ACC112 (cell line): ENCODE results near the gene PDLIM5.

Experiments
- H2AFZ ChIP-seq: fragments of 200-600 bp; sonication (generic); one replicate; pipeline ENCODE4 v1.6.0; 2017; ENCODE audit warnings: antibody characterized with exemption, low read length; ENCODE audit not compliant: unreplicated experiment
- H3K27ac ChIP-seq: fragments of 200-600 bp; sonication (generic); 2 replicates; pipeline ENCODE4 v1.5.1; 2014; ENCODE audit warnings: low read depth, mild to moderate bottlenecking, antibody characterized with exemption, low read length, moderate library complexity
- H3K27me3 ChIP-seq: fragments of 200-600 bp; sonication (generic); 2 replicates; pipeline ENCODE4 v1.6.1; 2014; ENCODE audit warnings: mild to moderate bottlenecking, antibody characterized with exemption, low read length, moderate library complexity, mixed read lengths; ENCODE audit not compliant: insufficient read depth
- H3K36me3 ChIP-seq: fragments of 200-600 bp; sonication (generic); 2 replicates; pipeline ENCODE4 v1.6.1; 2016; ENCODE audit warnings: mild to moderate bottlenecking, antibody characterized with exemption, low read length, moderate library complexity, mixed read lengths; ENCODE audit not compliant: insufficient read depth
- H3K4me1 ChIP-seq: fragments of 200-600 bp; sonication (generic); one replicate; pipeline ENCODE4 v1.6.1; 2016; ENCODE audit warnings: low read length, mixed read lengths; ENCODE audit not compliant: insufficient read depth, unreplicated experiment, control insufficient read depth
- H3K4me3 ChIP-seq: fragments of 200-600 bp; sonication (generic); 2 replicates; pipeline ENCODE4 v1.5.1; 2014; ENCODE audit warnings: mild to moderate bottlenecking, low read depth, low read length
- H3K79me2 ChIP-seq: fragments of 200-600 bp; sonication (generic); one replicate; pipeline ENCODE4 v1.6.0; 2016; ENCODE audit warnings: low read length; ENCODE audit not compliant: control insufficient read depth, unreplicated experiment, insufficient read depth

The PDLIM5 gene

DNA sequence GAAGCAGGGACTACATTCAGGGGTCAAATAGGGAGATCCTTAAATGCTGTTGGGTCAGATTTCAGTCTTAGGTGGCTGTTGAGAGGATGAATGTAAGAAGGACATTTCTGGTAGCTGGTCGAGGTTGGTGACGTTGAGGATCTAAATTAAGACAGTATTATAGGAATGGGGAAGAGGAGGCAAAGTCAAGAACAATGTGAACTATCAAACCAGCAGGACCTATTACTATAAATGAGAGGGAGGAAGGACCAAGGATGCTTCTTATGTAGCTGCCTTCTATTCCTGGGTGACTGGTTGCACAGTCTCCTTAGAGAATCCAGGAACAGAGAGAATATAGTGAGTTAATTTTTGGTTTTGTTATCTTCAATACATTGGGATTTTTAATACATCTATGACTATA, 187.6 kb downstream of the PDLIM5 start:
- Histone ChIP-seq H3K27me3 (no peaks in the 10 kb centered on the region), H3K4me3 (no peak overlapping the region), H2AFZ (no peak overlapping the region), H3K4me1 (peaks cover 45% of the 10 kb centered on the region), H3K79me2 (no peaks in the 10 kb centered on the region), H3K36me3 (peaks cover 12% of the 10 kb centered on the region), H3K27ac (no peak overlapping the region)

- Histone ChIP-seq H3K27me3 (no peaks in the 10 kb centered on the region), H3K4me1 (peaks cover 36% of the 10 kb centered on the region), H3K79me2 (no peaks in the 10 kb centered on the region), H3K4me3 (no peak overlapping the region), H2AFZ (no peak overlapping the region), H3K27ac (peak overlapping the region; percentile 92; the same call in 1 of the 2 replicates), H3K36me3 (peaks cover 12% of the 10 kb centered on the region)
Observed at GRCh38 chr4:94640151-94640550, 188.4 kb downstream of the PDLIM5 start.

GRCh38 chr4:94641702-94642560, 190.2 kb downstream of the PDLIM5 start:
- no peaks in the 10 kb centered on the region for H3K79me2 ChIP-seq
- H3K27ac ChIP-seq, result peak overlapping the region; percentile 92
- H2AFZ ChIP-seq, result no peak overlapping the region
- no peak overlapping the region for H3K4me3 ChIP-seq
- no peaks in the 10 kb centered on the region for H3K27me3 ChIP-seq
- peaks cover 28% of the 10 kb centered on the region for H3K36me3 ChIP-seq
- peaks cover 26% of the 10 kb centered on the region for H3K4me1 ChIP-seq

GRCh38 chr4:94642561-94642866, 190.8 kb downstream of the PDLIM5 start:
- Histone ChIP-seq H3K4me3 (no peak overlapping the region), H3K27me3 (no peaks in the 10 kb centered on the region), H3K36me3 (peaks cover 28% of the 10 kb centered on the region), H3K4me1 (peaks cover 26% of the 10 kb centered on the region), H2AFZ (no peak overlapping the region), H3K79me2 (no peaks in the 10 kb centered on the region), H3K27ac (peak overlapping the region; percentile 92)

DNA sequence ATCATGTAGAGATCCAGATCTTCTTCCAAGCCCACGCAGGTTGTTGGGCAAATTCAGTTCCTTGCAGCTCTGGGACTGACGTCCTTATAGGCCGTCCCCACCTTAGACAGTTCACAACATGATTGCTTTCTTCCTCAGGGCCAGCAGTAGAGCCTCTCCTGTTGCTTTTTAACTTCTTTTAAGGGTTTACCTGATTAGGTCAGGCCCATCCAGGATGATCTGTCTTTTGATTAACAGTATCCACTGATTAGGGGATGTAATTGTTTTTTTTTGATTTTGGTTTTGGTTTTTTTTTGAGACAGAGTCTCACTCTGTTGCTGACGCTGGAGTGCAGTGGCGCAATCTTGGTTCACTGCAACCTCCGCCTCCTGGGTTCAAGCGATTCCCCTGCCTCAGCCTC, 197.0 kb downstream of the PDLIM5 start:
- no peaks in the 10 kb centered on the region for H3K27me3 ChIP-seq
- peaks cover 41% of the 10 kb centered on the region for H3K4me1 ChIP-seq
- peaks cover 29% of the 10 kb centered on the region for H3K36me3 ChIP-seq
- no peak overlapping the region for H3K4me3 ChIP-seq
- no peak overlapping the region for H3K27ac ChIP-seq
- no peaks in the 10 kb centered on the region for H3K79me2 ChIP-seq
- H2AFZ ChIP-seq, result no peak overlapping the region

GRCh38 chr4:94649381-94650133, 197.8 kb downstream of the PDLIM5 start:
- peaks cover 36% of the 10 kb centered on the region for H3K36me3 ChIP-seq
- no peaks in the 10 kb centered on the region for H3K27me3 ChIP-seq
- peak overlapping the region; percentile 28; the same call in 1 of the 2 replicates for H3K4me3 ChIP-seq
- H3K79me2 ChIP-seq, result no peaks in the 10 kb centered on the region
- H3K27ac ChIP-seq, result peak overlapping the region; percentile 52
- no peak overlapping the region for H2AFZ ChIP-seq
- peaks cover 41% of the 10 kb centered on the region for H3K4me1 ChIP-seq

DNA sequence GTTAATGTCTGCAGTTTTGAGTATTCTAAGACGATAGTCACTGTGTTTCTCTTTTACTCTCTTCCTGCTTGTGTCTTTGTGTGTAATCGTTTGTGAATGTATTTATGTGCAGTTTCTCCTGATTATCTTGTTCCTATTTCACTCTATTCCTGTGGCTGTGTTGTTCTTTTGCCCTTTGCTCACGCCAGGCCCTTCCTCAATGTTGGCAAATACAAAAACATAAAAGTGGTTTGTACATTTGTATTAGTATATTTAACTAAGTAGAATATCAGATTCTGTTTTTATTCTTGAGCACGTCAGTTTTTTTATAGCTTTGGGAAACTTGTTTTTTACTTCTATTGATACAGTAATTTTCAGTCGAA, 198.4 kb downstream of the PDLIM5 start:
- H3K4me3 ChIP-seq, result peak overlapping the region; percentile 28; the same call in 1 of the 2 replicates
- no peak overlapping the region for H2AFZ ChIP-seq
- no peaks in the 10 kb centered on the region for H3K79me2 ChIP-seq
- H3K27ac ChIP-seq, result peak overlapping the region; percentile 52
- peaks cover 36% of the 10 kb centered on the region for H3K36me3 ChIP-seq
- no peaks in the 10 kb centered on the region for H3K27me3 ChIP-seq
- H3K4me1 ChIP-seq, result peaks cover 41% of the 10 kb centered on the region

- H3K27me3 ChIP-seq, result no peaks in the 10 kb centered on the region
- H3K4me1 ChIP-seq, result peaks cover 41% of the 10 kb centered on the region
- H3K27ac ChIP-seq, result peak overlapping the region; percentile 52; the same call in 1 of the 2 replicates
- H2AFZ ChIP-seq, result no peak overlapping the region
- H3K4me3 ChIP-seq, result no peak overlapping the region
- H3K36me3 ChIP-seq, result peaks cover 33% of the 10 kb centered on the region
- H3K79me2 ChIP-seq, result no peaks in the 10 kb centered on the region
Observed at GRCh38 chr4:94650690-94651089, 198.9 kb downstream of the PDLIM5 start.

DNA sequence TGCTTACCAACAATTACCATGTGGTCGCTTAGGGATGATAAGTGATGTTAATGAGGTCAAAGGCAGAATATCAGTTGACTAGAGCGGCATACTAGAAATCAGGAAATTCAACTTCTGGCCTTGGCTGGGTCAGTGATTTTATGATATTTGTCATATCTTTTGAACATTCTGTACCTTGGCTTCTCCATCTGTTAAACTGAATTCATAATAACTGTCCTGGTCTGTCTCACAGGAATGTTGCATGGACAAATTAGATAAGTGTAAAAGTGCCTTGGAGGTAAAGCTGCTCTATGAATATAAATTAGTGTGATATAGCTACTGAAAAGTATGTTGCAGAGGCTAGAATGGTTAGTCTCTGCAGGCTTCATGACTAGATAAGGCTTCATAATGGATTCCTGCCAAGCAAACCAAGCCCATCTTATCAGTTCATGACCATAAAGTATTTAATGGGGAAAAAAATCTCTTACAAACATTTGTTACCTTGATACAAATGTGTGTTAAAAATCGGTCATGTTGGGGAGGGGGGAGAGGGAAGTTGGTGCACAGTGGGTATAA, 201.4 kb downstream of the PDLIM5 start:
- H3K79me2 ChIP-seq, result no peaks in the 10 kb centered on the region
- no peak overlapping the region for H2AFZ ChIP-seq
- H3K4me1 ChIP-seq, result peaks cover 41% of the 10 kb centered on the region
- no peaks in the 10 kb centered on the region for H3K27me3 ChIP-seq
- no peak overlapping the region for H3K4me3 ChIP-seq
- H3K27ac ChIP-seq, result no peak overlapping the region
- H3K36me3 ChIP-seq, result peaks cover 26% of the 10 kb centered on the region

- Histone ChIP-seq H3K27me3 (no peaks in the 10 kb centered on the region), H3K4me3 (no peak overlapping the region), H3K27ac (no peak overlapping the region), H3K79me2 (no peaks in the 10 kb centered on the region), H3K36me3 (peaks cover 32% of the 10 kb centered on the region), H2AFZ (no peak overlapping the region), H3K4me1 (peaks cover 40% of the 10 kb centered on the region)
Observed at GRCh38 chr4:94653984-94654609, 202.4 kb downstream of the PDLIM5 start.
